ENCODE measurements around the gene CHRDL2. TPM values are rescaled to one million over a fixed set of nuclear protein-coding genes. Genes with fewer than 3 reads are reported as not detected.
"Not testable (repeated sequence)": the region's sequence is repeated elsewhere in the genome, so short reads cannot be mapped to it uniquely, and the experiment has no call there.

Gene CHRDL2
- total RNA-seq, 6 experiments from 2014 or later = not detected

DNA sequence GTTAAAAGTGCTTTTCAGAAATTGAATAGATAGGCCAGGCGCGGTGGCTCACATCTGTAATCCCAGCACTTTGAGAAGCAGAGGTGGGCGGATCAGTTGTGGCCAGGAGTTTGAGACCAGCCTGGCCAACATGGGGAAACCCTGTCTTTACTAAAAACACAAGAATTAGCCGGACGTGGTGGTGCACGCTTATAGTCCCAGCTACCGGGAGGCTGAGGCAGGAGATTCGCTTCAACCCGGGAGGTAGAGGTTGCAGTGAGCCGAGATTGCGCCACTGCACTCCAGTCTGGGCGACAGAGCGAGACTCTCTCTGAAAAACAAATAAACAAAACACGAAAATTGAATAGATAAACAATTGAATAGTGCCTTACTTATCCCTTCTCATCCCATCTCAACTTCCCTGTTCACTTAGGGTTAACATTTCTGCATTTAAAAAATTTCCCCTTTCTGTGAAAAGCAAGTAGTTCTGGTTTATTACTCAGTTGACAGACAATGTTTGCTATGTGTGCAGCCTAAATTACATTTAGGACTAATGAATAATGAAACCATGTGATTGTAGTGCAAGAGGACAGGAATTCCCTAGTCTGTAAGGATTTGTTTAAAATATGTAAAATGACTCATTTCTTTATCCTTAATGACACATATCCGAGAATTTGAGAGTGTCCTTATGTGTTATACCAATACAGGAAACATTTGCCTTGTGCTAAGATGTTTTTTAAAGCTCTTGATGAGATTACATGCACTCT, 23.5 kb upstream of the CHRDL2 start:
- Mint-ChIP-seq H3K27me3 (ENCODE audit: insufficient read depth) (peaks cover under 1% of the 10 kb centered on the region; the same call in 1 of the 2 replicates), H3K4me3 (peak overlapping the region; percentile 50), H3K4me1 (ENCODE audit: low read depth) (peaks cover 57% of the 10 kb centered on the region), H3K9me3 (peaks cover 5% of the 10 kb centered on the region), H3K36me3 (ENCODE audit: low read depth) (peaks cover 6% of the 10 kb centered on the region), H3K27ac (peak overlapping the region; percentile 62)
- peak; percentile 91 for DNase-seq
- TF ChIP-seq CTCF (IDR thresholded peaks at IDR 0.05) = no peak

GRCh38 chr11:74751303-74751702, 20.1 kb upstream of the CHRDL2 start:
- no peak for TF ChIP-seq CTCF (IDR thresholded peaks at IDR 0.05)
- H3K36me3 Mint-ChIP-seq (ENCODE audit: low read depth) = peaks cover under 1% of the 10 kb centered on the region
- H3K4me3 Mint-ChIP-seq = peak overlapping the region; percentile 45
- H3K4me1 Mint-ChIP-seq (ENCODE audit: low read depth) = peaks cover 66% of the 10 kb centered on the region
- DNase-seq = no peak
- peaks cover 2% of the 10 kb centered on the region; the same call in 1 of the 2 replicates for H3K27me3 Mint-ChIP-seq (ENCODE audit: insufficient read depth)
- peaks cover under 1% of the 10 kb centered on the region for H3K9me3 Mint-ChIP-seq
- no peak overlapping the region for H3K27ac Mint-ChIP-seq

GRCh38 chr11:74750598-74750997, 19.4 kb upstream of the CHRDL2 start:
- H3K4me1 Mint-ChIP-seq (ENCODE audit: low read depth) = peaks cover 59% of the 10 kb centered on the region
- not testable (repeated sequence) for H3K9me3 Mint-ChIP-seq; H3K27ac Mint-ChIP-seq; H3K27me3 Mint-ChIP-seq (ENCODE audit: insufficient read depth); H3K36me3 Mint-ChIP-seq (ENCODE audit: low read depth); DNase-seq
- H3K4me3 Mint-ChIP-seq = peak overlapping the region; percentile 96

- Mint-ChIP-seq H3K36me3 (ENCODE audit: low read depth) (no peaks in the 10 kb centered on the region), H3K4me3 (peak overlapping the region; percentile 96), H3K27ac (peak overlapping the region; percentile 80), H3K9me3 (no peaks in the 10 kb centered on the region), H3K4me1 (ENCODE audit: low read depth) (peaks cover 52% of the 10 kb centered on the region), H3K27me3 (ENCODE audit: insufficient read depth) (peaks cover 2% of the 10 kb centered on the region; the same call in 1 of the 2 replicates)
- no peak for TF ChIP-seq CTCF (IDR thresholded peaks at IDR 0.05)
- DNase-seq = no peak
Observed at GRCh38 chr11:74749965-74750296, 18.7 kb upstream of the CHRDL2 start.

DNA sequence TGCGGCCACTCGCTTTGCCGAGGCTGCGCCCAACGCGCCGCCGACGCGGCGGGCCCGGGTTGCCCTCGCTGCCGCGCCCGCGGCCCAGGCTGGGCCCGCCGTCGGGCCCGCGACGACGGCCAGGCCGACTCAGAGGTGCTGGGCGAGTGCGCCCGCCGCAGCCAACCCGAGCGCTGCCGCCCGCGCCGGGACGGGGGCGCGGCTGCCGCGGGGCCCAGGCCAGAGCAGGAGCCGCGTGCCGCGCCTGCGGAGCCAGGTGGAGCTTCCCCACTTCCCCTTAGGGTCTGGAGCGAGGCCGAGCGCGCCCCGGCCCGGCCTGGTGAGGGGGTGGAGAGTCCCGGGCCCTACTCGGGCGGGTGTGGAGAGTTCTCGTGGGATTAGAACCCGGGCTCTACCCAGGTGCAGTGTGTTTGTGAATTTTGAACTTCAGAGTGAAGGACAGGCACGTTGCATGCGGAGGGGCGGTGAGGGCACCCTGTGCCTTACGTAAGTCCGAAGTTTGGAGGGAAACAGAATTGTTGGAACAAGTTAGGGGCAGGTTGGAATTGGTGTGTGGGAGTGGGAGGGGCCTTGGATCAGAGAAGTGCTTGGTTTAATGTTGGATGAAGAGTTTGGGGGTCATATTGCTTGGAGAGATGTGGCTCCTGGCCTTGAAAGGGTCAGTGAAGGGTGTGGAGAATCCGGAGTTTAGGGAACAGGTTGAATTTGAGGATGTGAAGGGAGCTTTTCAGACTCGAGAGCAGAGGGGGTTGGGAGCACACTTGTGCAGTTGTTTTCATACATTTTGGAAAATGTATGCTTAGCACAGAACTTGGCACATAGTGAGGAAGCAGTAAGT, 18.1 kb upstream of the CHRDL2 start:
- no peak for TF ChIP-seq CTCF (IDR thresholded peaks at IDR 0.05)
- DNase-seq = no peak

More for the DNA sequence above, 18.1 kb upstream of the CHRDL2 start:
- Mint-ChIP-seq H3K27me3 (ENCODE audit: insufficient read depth) (peaks cover 2% of the 10 kb centered on the region; the same call in 1 of the 2 replicates), H3K27ac (peak overlapping the region; percentile 80), H3K36me3 (ENCODE audit: low read depth) (no peaks in the 10 kb centered on the region), H3K4me1 (ENCODE audit: low read depth) (peaks cover 49% of the 10 kb centered on the region), H3K4me3 (peak overlapping the region; percentile 96), H3K9me3 (no peaks in the 10 kb centered on the region)

All from HFFc6 (cell line).